ENCODE measurements around the gene PIGU. TPM values are rescaled to one million over a fixed set of nuclear protein-coding genes. Genes with fewer than 3 reads are reported as not detected.

The PIGU gene
- total and polyA plus RNA-seq, 2 of the 13 experiments (the other 11 are each of a cell fraction or from before 2014, with no cell fraction given), result 45.5 to 231 TPM

GRCh38 chr20:34704177-34705007 is 27.5 kb upstream of the PIGU start, which contains the start of gene TP53INP2 (continued):
- TF ChIP-seq, protein P1, sequence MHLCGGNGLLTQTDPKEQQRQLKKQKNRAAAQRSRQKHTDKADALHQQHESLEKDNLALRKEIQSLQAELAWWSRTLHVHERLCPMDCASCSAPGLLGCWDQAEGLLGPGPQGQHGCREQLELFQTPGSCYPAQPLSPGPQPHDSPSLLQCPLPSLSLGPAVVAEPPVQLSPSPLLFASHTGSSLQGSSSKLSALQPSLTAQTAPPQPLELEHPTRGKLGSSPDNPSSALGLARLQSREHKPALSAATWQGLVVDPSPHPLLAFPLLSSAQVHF (CRISPR knock-in tag; IDR thresholded peaks at IDR 0.05), result no peak
- TF ChIP-seq TBL1XR1 (IDR thresholded peaks at IDR 0.05; ENCODE audit: borderline replicate concordance, low read length, partially characterized antibody) (peak; percentile 45), RNF2 (conservative IDR thresholded peaks at IDR 0.05; ENCODE audit: low read depth) (no peak), CC2D1A (CRISPR knock-in tag; IDR thresholded peaks at IDR 0.05) (no peak), TARDBP (CRISPR knock-in tag; IDR thresholded peaks at IDR 0.05) (no peak; the same call in 1 of the 2 replicates), PLRG1 (conservative IDR thresholded peaks at IDR 0.05) (no peak), PAX8 (CRISPR knock-in tag; IDR thresholded peaks at IDR 0.05; ENCODE audit: borderline replicate concordance) (peak; percentile 64; the same call in 1 of the 2 replicates), ZNF703 (CRISPR knock-in tag; IDR thresholded peaks at IDR 0.05; ENCODE audit: borderline replicate concordance) (no peak), IKZF4 (CRISPR knock-in tag; IDR thresholded peaks at IDR 0.05; ENCODE audit: borderline replicate concordance, low read depth, not compliant biosample characterization) (peak; percentile 19), KDM4B (CRISPR knock-in tag; IDR thresholded peaks at IDR 0.05) (no peak; the same call in 1 of the 2 replicates), SP4 (CRISPR knock-in tag; IDR thresholded peaks at IDR 0.05) (peak; percentile 73), KMT2A (CRISPR knock-in tag; IDR thresholded peaks at IDR 0.05) (peak; percentile 15; the same call in 1 of the 2 replicates), PITX1 (CRISPR knock-in tag; IDR thresholded peaks at IDR 0.05) (no peak; the same call in 1 of the 2 replicates), ELF1 (CRISPR knock-in tag; IDR thresholded peaks at IDR 0.05) (peak; percentile 67; the same call in 1 of the 2 replicates), TMF1 (CRISPR knock-in tag; IDR thresholded peaks at IDR 0.05; ENCODE audit: low read depth) (peak; percentile 37; the same call in 1 of the 2 replicates), SUZ12 (IDR thresholded peaks at IDR 0.05; ENCODE audit: low read depth, low read length) (no peak), MXI1 (IDR thresholded peaks at IDR 0.05; ENCODE audit: borderline replicate concordance, low read depth, low read length) (peak; percentile 23; the same call in 1 of the 3 replicates), ZEB1 (IDR thresholded peaks at IDR 0.05; ENCODE audit: insufficient replicate concordance, low read depth) (no peak), ZNF557 (CRISPR knock-in tag; IDR thresholded peaks at IDR 0.05) (no peak), NKX3-1 (CRISPR knock-in tag; IDR thresholded peaks at IDR 0.05) (no peak), CCAR2 (optimal IDR thresholded peaks at IDR 0.05; ENCODE audit: low read depth, low read length) (no peak), GRHL1 (CRISPR knock-in tag; conservative IDR thresholded peaks at IDR 0.05) (no peak), ZNF572 (CRISPR knock-in tag; IDR thresholded peaks at IDR 0.05) (peak; percentile 95), DNMT1 (CRISPR knock-in tag; IDR thresholded peaks at IDR 0.05) (no peak)
- TF ChIP-seq, protein P2, sequence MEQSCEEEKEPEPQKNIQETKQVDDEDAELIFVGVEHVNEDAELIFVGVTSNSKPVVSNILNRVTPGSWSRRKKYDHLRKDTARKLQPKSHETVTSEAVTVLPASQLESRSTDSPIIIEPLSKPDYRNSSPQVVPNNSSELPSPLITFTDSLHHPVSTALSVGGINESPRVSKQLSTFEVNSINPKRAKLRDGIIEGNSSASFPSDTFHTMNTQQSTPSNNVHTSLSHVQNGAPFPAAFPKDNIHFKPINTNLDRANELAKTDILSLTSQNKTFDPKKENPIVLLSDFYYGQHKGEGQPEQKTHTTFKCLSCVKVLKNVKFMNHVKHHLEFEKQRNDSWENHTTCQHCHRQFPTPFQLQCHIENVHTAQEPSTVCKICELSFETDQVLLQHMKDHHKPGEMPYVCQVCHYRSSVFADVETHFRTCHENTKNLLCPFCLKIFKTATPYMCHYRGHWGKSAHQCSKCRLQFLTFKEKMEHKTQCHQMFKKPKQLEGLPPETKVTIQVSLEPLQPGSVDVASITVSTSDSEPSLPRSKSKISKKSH (CRISPR knock-in tag; IDR thresholded peaks at IDR 0.05; ENCODE audit: borderline replicate concordance), result 0 out of 2 replicates have a peak, but pooled peaks have one; percentile 54
- TF ChIP-seq, protein P3, sequence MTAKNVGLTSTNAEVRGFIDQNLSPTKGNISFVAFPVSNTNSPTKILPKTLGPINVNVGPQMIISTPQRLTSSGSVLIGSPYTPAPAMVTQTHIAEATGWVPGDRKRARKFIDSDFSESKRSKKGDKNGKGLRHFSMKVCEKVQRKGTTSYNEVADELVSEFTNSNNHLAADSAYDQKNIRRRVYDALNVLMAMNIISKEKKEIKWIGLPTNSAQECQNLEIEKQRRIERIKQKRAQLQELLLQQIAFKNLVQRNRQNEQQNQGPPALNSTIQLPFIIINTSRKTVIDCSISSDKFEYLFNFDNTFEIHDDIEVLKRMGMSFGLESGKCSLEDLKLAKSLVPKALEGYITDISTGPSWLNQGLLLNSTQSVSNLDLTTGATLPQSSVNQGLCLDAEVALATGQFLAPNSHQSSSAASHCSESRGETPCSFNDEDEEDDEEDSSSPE (CRISPR knock-in tag; IDR thresholded peaks at IDR 0.05), result no peak
